ENCODE data around the gene LANCL1.
"Not testable (repeated sequence)": the region's sequence is repeated elsewhere in the genome, so short reads cannot be mapped to it uniquely, and the experiment has no call there.

Gene LANCL1

DNA sequence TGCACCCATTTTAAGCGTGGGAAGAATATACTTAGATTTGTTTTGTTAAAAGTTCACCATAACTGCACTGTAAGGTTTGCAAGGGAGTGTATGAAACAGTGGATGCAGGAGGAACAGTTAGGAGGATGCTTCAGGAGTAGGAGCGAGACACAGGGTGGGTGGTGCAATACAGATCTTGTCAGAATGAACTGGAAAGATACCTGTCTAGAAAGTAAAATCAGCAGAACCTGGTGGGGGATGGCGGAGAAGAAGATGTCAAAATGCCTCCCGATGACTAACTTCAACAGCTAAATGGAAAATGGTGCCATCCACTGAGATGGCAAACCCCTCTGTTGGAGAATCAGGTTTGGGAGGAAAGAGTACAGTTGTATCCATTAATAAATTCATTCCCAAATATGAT is 18.2 kb downstream of the LANCL1 start:
- no peak for DNase-seq

DNA sequence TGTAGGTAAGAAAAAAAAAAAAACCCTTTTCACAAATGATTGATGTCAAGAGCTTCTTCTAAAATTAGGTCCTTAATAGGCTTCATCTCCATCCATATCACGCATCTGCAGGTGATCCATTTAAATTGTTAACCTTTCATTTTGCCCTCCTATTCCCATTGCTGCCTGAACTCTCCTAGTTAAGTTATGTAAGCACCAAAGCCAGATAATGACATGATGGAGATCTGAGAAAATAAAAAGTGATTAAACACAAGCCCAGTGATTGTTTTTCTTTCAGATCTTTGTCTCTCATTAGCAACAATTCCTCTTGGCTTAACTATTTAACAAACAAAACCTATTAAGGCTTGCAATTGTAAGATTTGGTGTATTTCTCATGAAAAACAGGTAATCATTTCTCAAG is 20.0 kb downstream of the LANCL1 start:
- DNase-seq: no peak

DNA sequence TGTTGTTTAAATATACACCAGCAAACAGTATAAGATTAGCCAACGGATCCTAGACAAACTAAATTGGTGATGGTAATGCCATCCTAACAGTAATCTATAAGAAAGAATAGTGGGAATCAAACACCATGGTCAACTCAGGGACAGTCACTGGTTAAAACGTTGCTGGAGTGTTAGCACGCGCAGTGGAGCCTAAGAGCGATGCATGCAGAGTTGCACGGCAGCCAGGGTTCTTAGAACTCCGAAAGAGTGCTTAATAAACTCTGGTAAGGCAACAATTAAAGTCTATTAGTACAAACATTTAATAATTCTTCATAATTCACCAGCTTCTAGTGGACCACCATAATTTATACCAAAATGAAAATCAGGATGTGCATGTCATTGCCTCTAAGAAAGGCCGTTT is 22.2 kb downstream of the LANCL1 start:
- DNase-seq: no peak

DNA sequence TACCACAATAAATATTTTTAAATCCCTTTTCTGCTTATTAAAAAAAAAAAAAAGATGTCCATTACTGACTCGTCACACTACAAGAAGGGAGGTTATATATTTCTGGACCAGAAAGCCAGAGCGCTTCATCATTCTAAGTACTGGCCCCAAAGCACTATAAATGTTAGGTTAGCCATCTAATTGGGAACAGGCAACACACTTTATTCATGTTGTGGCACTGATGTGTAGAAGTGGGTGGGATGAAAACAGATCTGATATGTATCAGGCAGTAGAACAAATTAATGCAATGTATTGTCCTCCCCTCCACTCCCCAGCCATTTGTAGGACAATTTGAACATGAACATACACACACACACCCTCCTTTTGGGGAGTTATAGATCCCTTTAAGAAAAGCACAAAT is 24.4 kb downstream of the LANCL1 start:
- no peak for DNase-seq

DNA sequence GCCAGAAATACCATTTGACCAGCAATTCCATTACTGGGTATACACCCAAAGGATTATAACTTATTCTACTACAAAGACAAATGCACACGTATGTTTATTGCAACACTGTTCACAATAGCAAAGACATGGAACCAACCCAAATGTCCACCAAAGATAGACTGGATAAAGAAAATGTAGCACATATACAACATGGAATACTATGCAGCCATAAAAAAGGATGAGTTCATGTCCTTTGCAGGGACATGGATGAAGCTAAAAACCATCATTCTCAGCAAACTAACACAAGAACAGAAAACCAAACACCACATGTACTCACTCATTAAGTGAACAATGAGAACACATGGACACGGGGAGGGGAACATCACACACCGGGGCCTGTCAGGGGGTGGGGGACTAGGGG is 25.6 kb downstream of the LANCL1 start:
- DNase-seq: not testable (repeated sequence)

DNA sequence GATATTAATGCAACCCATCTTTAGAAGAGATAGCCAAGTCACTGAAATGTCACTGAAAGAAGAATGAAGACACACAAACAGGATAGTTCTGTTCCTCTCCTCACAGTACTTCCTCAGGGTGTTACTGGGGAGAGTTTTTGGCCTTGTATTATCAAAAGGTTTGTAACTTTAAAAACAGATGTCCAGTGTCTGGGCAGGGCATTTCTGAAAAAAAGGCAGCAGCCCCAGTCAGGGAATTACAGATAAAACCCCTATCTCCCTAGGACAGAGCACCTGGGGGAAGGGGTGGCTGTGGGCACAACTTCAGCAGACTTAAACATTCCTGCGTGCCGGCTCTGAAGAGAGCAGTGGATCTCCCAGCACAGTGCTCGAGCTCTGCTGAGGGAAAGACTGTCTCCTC is 30.8 kb downstream of the LANCL1 start:
- DNase-seq: no peak

DNA sequence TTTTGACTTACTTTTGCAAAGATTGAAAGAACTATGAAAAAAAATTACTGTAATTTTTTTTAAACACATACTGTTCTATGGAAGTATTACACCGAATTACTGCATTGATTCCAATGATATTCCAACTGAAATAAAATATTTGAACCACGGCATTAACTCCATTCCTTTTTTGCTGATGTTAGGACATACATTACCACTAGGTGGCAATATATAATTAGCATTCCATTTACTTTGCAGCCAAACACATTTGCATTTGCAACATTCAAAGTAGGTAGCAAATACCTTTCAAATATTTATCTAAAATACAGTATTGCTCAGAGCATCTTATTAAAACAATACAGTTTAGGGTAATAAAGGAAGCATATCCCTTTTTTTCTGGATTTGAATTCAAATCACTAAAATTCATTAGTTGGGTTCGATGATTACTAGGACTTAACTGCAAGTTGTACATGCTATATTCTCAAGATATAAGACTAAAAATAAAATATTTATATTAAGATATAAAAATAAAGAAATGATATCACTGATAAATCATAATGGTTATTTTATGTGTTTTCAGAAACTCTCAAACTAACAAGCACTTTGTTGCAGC is 31.3 kb downstream of the LANCL1 start:
- DNase-seq: no peak

DNA sequence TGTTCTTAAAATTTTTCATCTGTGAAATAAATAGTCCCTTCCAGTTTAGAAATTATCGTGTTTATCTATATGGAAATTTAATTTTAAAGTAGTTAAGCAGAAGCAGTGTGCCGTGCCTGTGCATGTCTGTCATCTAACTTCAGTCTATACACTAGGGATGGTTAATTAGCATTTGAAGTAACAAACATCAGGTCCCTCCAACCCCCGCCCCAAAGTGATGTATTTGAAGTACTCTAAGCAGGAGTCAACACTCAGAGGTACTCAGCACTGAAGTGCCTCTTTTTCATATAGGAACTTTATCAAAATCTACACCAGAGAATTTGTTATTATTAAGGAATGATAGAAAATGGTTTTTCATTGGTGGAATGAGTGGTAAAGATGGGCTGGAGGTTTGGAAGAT is 33.0 kb downstream of the LANCL1 start:
- DNase-seq: no peak

DNA sequence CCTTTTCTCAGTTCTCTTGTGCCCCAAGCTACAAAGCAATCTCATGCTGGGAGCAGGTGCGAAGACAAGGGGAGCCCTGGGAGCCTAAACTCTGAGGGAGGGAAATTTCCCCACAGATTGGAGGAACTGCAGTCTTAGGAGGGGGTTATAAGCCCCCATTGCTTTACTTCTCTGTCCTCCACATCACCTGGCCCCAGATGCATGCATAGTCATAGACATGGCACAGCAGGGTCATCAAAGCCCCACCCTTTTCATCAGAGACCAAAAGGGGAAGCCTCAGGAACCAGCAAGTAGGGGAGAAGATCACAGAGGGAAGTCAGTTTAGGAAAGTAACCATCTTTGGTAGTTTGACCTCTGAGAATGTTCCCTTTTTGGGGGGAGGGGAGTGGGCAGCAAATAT is 33.7 kb downstream of the LANCL1 start:
- DNase-seq: no peak

DNA sequence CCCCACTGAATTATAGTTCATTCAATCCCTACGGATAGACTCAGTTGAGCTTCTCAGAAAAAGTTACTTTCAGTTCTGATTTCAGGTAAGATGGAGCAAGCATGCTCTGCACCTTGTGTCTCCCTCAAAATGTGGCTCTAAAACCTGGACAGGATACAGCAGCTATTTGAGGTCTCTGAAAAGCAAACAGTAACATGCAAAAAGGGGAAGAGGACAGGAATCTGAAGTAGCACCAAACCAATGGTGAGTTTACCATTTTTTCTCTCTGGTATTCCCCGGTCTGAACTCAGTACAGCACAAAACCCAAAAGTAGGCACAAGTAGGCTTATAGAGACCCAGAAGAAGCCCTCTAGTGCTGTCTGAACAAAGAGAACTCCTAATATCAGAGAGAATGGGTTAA is 34.1 kb downstream of the LANCL1 start:
- DNase-seq: no peak

DNA sequence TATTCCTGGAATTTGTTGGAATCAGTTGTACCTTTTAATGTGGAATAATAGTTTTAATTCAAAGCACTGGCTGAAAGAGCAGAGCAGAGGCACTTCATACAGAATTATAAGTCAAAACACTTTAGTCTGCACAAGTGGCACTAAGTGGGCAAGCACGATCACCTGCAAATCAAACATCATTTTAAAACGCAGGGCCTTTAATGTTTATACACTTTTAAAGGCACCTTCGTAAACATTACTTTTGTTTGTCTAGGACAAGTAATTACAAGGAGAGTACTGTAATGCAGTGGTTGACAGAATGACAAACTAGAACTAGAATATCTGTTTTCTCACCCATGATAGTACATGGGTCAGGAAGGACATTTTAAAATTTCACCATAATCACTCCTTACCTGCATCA is 36.4 kb downstream of the LANCL1 start:
- no peak for DNase-seq

DNA sequence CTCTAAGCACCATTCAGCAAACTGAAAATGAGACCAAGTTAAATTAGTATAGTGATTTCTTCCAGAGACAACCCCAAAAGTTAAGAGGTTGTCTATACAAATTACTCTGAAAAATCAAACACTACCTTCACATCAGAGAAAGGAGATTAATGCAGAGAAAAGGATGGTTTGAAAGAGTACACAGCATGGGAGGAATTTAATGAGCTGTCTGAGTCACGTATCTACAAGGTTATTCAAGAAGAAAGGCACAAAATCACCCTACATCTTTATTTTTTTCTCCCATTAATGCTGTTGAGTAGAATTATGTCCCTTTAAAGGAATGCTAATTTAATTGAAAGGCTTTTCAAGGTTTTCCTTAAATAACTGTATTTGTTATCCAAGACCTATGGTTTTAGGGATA is 41.1 kb downstream of the LANCL1 start:
- DNase-seq: no peak

DNA sequence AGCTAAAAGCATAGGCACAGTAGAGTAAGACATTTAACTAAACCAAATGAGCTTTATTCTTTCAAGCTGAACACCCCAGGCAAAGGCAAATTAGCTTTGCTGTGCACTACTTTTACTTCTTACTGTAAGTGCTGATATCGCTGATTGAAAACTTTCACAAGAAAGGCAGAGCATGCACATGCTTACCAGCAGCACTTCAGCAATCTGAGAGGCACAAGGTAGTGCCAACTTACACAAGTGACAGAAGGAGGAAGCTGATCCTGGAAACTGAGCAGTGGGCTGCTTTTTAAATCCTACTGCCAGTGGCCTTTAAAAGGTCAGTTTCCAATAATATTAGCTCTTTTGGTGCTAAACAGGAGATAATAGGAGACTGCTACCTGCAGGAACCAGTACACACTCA is 43.9 kb downstream of the LANCL1 start:
- no peak for DNase-seq

DNA sequence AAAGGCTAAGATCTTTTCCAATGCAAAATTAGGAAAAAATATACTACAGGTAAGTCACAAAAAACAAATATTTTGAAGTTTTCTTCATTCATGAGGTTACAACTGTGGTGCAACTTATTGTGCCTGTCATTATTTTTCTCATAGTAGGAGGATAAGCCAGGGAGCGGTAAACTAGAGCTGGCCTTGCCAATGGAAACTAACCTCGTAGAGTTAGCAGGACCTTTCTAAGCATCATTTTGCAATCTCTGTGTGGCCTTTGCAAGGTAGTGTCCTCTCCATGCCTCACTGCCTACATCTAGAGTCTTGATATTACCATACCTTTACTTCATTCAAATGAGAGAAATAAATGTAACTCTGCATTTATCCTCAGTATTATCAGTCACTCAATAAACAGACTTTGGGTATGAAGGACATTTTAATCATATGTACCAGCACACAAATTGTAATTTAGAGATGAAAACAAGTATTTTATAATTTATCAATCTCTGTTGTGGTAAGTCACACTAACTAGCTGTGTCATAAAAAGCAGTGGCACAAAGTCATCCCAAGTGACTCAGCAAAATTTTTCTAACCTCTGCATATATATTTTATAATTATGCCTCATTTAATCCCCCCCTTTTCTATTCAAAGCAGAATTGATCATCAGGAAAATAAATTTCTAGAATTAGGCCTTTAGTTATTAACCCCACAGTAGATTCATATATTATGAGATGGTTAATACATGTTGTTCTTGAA is 47.0 kb downstream of the LANCL1 start:
- no peak for DNase-seq

DNA sequence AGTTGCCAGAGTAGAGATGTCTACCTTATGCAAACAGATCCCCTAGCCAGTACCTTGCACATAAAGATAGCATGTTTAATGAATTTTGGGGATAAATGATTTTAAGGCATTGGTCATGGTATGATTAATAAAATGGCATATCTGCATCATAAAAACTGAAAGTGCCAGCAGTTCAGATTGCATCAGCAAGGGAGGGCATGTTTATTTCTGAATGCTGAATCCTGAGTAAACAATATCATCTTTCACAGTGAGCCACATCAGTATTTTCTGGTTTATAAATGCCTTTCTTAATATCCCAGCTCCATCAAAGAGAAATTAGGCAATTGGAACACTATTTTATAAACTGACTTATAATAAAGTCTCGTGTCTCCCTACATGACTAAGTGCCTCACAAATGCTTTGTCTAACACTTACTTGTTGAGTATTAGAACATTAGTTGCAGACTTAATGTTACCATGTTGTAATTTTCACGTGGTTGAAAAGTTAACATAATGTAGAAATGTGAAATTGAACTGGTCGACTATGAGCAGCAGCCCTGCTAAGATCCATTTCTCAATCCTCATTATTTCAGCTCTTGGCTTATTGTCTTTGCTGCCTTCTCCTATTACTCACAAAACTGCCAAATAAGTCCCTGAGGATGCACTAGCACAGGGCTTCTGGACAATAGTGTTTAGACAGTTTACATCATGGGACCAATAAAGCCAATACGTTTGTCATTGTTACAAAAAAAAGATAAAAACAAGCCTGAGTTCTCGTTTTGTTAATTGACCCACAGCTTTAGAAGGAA is 48.0 kb downstream of the LANCL1 start:
- no peak for DNase-seq

DNA sequence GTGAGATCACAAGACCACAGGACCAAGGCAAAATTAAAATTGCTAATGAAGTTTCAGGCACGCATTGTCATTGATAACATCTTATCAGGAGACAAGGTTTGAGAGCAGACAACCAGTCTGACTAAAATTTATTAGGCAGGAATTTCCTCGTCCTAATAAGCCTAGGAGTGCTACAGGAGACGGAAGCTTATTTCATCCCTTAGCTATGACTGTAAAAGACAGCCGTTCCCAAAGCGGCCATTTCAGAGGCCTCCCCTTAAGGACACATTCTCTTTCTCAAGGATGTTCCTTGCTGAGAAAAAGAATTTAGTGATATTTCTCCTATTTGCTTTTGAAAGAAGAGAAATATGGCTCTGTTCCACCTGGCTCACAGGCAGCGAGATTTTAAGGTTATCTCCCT is 49.2 kb downstream of the LANCL1 start:
- DNase-seq: not testable (repeated sequence)

DNA sequence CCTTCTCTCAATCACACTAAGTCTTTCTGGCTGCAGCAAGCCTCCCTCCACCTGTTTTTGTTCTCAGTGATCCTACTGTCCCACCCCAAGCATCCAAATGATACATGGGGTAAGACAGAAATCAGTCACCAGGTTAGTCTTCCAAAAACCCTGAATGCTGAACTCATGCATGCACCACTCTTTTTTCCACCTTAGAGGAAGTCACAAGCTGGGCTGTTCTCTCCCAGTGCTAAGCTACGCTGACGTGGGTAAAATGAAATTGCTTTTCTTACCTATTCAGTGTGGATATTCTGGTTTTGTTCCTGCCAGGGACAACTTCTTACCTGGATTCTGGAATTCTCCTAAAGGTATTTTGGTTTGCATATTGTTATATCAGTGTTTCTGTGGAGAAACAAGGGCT is 54.2 kb downstream of the LANCL1 start:
- no peak for DNase-seq

DNA sequence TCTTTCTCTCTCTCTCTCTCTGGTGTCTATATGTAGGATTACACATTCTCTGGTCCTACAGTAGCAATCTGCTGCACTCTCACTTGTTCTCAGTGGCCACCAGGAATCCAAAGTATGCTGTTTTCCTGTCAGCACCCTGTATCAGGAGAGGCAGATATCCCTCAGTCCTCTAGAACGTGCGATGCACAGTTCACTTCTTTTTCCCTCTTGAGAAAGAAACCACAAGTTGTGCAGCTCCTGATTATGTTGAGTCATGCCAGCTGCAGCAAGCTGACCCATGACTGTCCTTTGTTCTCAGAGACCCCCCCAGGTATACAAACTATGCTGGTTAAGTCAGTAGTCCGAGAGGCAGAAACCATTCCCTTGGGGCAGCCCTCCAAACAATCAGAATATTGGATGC is 54.6 kb downstream of the LANCL1 start:
- no peak for DNase-seq

DNA sequence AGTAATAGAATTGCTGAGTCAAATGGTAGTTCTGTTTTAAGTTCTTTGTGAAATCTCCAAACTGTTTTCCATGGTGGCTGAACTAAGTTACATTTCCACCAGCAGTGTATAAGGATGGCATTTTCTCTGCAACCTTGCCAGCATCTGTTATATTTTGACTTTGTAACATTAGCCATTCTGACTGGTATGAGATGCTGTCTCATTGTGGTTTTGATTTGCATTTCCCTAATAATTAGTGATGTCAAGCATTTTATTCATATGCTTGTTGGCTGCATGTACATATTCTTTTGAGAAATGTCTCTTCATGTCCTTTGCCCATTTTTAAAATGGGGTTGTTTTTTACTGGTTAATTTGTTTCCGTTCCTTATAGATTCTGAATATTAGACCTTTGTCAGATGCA is 63.9 kb downstream of the LANCL1 start:
- no peak for DNase-seq

DNA sequence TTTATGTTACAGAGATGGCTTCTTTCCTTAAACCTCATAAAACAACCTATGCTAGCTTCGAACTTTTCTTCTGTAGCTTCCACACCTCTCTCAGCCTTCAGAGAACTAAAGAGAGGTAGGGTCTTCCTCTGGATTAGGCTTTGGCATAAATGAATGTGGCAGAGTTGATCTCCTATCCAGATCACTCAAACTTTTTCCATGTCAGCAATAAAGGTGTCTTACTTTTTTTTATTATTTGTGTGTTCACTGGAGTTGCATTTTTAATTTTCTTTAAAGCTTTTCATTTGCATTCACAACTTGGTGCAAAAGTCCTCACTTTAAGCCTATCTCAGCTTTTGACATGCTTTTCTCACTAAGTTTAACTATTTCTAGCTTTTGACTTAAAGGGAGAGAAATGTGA is 66.0 kb downstream of the LANCL1 start:
- DNase-seq: no peak

DNA sequence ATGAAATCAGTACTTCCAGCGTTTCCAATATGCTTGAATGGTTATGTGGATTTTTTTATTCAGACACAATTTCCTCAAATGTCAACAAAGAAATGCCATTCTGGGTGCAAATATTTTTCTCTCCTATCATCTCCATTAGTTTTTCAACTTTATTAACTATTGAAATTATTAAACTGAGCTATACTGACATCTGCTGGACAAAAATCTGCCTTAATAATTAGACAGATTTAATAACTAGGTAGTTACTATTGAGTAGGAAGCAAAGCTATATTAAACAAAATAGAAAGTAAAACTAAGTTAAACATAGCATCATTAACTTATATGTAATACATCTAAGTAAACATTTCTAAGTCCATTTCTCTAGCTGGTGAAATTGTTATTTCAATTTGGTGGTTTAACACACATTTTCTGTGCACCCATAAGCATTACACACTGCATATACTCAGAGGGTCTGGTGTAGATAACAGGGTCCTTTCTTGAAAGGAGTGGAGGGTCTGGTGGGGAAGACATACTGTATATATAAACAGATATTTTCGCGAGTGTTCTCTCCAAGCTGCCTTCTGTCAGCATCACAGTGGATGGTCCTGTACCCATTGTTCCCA is 77.0 kb downstream of the LANCL1 start:
- no peak for DNase-seq

DNA sequence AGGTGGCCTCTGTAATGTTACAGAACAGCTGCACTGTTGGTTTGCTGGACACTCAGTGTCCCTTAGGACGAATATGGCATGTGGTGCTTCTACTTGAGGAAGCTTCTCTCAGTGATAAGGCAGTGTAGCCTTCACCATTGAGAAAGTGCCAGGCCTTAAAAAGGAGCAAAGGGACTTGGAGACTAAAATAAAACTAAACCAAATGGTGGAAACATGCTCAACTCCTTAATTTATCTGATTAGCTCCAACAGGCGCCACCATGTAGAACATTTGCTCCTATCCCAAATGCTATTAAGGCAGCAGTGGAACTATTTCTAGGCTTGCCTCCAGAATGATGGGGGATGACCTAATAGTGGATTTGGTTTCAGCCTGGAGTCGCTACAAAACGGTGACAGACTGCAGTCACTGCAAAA is 84.1 kb downstream of the LANCL1 start:
- DNase-seq: no peak

DNA sequence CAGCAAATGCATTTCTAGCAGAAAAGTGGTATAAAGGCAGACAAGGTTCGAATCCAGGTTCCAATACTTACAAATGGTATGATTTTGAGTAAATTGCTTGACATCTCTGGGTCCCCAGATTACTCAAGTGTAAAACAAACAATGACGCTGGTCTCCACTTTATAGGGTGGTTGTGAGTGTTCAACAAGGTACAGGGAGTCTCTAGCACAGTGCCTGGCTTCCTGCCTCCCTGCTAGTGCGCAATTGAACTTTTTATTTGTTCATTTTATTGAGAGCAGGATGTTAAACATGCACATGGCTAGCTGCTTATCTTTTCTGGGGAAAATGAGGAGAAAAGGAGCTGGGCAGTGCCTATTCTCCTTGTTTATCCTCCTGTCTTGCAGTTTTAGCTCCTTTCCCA is 86.7 kb downstream of the LANCL1 start:
- no peak for DNase-seq

DNA sequence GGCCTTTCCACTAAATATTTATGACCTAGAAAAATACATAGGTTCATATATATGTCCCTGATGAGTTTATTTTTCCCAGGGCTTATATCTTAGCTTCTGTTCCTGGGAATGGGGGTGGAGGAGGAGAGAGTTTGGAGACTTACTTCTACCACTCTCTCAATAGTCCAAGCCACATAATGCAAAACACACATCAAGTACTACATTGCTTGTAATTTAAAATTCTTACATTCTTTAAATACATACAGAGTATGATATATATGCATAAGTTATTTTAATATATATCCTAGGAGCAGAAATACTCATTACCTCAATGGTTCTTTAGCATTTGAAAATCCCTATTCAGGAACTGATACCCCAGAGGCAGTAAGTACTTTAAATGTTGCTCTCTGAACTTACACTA is 88.4 kb downstream of the LANCL1 start:
- DNase-seq: no peak
